ENCODE results near the gene REPIN1.
A peak's percentile ranks its signal among the peaks of the same experiment; 100 is the strongest.
"Not testable (repeated sequence)": the region's sequence is repeated elsewhere in the genome, so short reads cannot be mapped to it uniquely, and the experiment has no call there.

Gene REPIN1

GRCh38 chr7:150382844-150383225 is 14.2 kb downstream of the REPIN1 start:
- peak overlapping the region; percentile 25 for H3K4me3 ChIP-seq (ENCODE audit: low read depth, low read length)
- TF ChIP-seq CTCF (IDR thresholded peaks at IDR 0.05; ENCODE audit: low read depth, low read length, missing control alignments): no peak
- DNase-seq (ENCODE audit: low read depth): no peak

GRCh38 chr7:150383710-150384397 is 15.2 kb downstream of the REPIN1 start:
- no peak overlapping the region for H3K4me3 ChIP-seq (ENCODE audit: low read depth, low read length)
- no peak for TF ChIP-seq CTCF (IDR thresholded peaks at IDR 0.05; ENCODE audit: low read depth, low read length, missing control alignments)
- no peak for DNase-seq (ENCODE audit: low read depth)

GRCh38 chr7:150384406-150385301 is 16.0 kb downstream of the REPIN1 start:
- DNase-seq (ENCODE audit: low read depth): no peak
- TF ChIP-seq CTCF (IDR thresholded peaks at IDR 0.05; ENCODE audit: low read depth, low read length, missing control alignments): no peak
- no peak overlapping the region for H3K4me3 ChIP-seq (ENCODE audit: low read depth, low read length)

GRCh38 chr7:150385302-150385723 is 16.7 kb downstream of the REPIN1 start:
- H3K4me3 ChIP-seq (ENCODE audit: low read depth, low read length): no peak overlapping the region
- TF ChIP-seq CTCF (IDR thresholded peaks at IDR 0.05; ENCODE audit: low read depth, low read length, missing control alignments): no peak
- no peak for DNase-seq (ENCODE audit: low read depth)

GRCh38 chr7:150385884-150386283 is 17.3 kb downstream of the REPIN1 start:
- DNase-seq (ENCODE audit: low read depth); H3K4me3 ChIP-seq (ENCODE audit: low read depth, low read length): not testable (repeated sequence)

GRCh38 chr7:150388306-150388705 is 19.7 kb downstream of the REPIN1 start:
- DNase-seq (ENCODE audit: low read depth): no peak
- TF ChIP-seq CTCF (IDR thresholded peaks at IDR 0.05; ENCODE audit: low read depth, low read length, missing control alignments): no peak
- no peak overlapping the region for H3K4me3 ChIP-seq (ENCODE audit: low read depth, low read length)

- H3K4me3 ChIP-seq (ENCODE audit: low read depth, low read length): no peak overlapping the region
- no peak for TF ChIP-seq CTCF (IDR thresholded peaks at IDR 0.05; ENCODE audit: low read depth, low read length, missing control alignments)
- no peak for DNase-seq (ENCODE audit: low read depth)
These were observed 20.3 kb downstream of the REPIN1 start for GRCh38 chr7:150388709-150389531.

Data from GM12864 (cell line).